ENCODE data around the gene GRIN3B.
A peak's percentile ranks its signal among the peaks of the same experiment; 100 is the strongest.

Gene GRIN3B

GRCh38 chr19:1040476-1041271 lies 40.5 kb downstream of the GRIN3B start:
- WGBS (ENCODE audit: insufficient coverage): 3% methylated on average over 25 of the region's 27 CpGs
- Histone ChIP-seq H3K4me1 (ENCODE audit: control extremely low read depth in 1 of 4, control insufficient read depth in 4 of 4, insufficient read depth in 4 of 4, low read length in 3 of 4) (peaks cover 6 to 46% (median 44%) of the 10 kb centered on the region in 4 experiments), H3K27me3 (replicated peaks in 2 of 5; ENCODE audit: control insufficient read depth in 4 of 5, insufficient read depth in 5 of 5, low read length in 4 of 5) (no peaks in the 10 kb centered on the region), H3K4me3 (ENCODE audit: control insufficient read depth in 1 of 7, extremely low read depth in 1 of 7, insufficient read depth in 4 of 7, low read depth in 2 of 7, low read length in 6 of 7) (peak overlapping the region; percentile 23 to 80 (median 74)), H3K27ac (ENCODE audit: insufficient read depth in 1 of 2, low read depth in 1 of 2, low read length in 2 of 2, poor library complexity in 1 of 2, severe bottlenecking in 2 of 2) (no peak overlapping the region), H3K36me3 (ENCODE audit: control insufficient read depth in 4 of 4, insufficient read depth in 4 of 4, low read length in 3 of 4) (peaks cover 0 to 27% (median 10%) of the 10 kb centered on the region in 4 experiments), H3K9me3 (ENCODE audit: control extremely low read depth in 1 of 5, control insufficient read depth in 4 of 5, insufficient read depth in 2 of 5, low read depth in 1 of 5, low read length in 4 of 5) (no peaks in the 10 kb centered on the region)
- DNase-seq: peak; percentile 88 to 93 (median 93)
- ChIA-PET POLR2A (interaction anchor here (0.8 to 1.6 kb wide), 2 partner anchors 14 to 24 kb away, joined by 3 to 4 read pairs; no protein-coding TSS in a partner anchor), CTCF (interaction anchor here (0.8 to 7.2 kb wide), 5 partner anchors 13 to 25 kb away, joined by 3 to 44 read pairs (median 4); partner anchors contain the start of genes ARHGAP45 and CNN2)

- no peak for DNase-seq
- H3K27me3 ChIP-seq (replicated peaks in 2 of 5; ENCODE audit: control insufficient read depth in 4 of 5, insufficient read depth in 5 of 5, low read length in 4 of 5): no peaks in the 10 kb centered on the region
- H3K36me3 ChIP-seq (ENCODE audit: control insufficient read depth in 4 of 4, insufficient read depth in 4 of 4, low read length in 3 of 4): peaks cover 0 to 27% (median 5%) of the 10 kb centered on the region in 4 experiments
- H3K4me3 ChIP-seq (ENCODE audit: control insufficient read depth in 1 of 7, extremely low read depth in 1 of 7, insufficient read depth in 4 of 7, low read depth in 2 of 7, low read length in 6 of 7): peak overlapping the region in 6 of 7 experiments; percentile 33 to 80 (median 76)
- ChIA-PET POLR2A (interaction anchor here (1.6 kb wide), 1 partner anchor 24 kb away, joined by 4 read pairs; no protein-coding TSS in a partner anchor), CTCF (interaction anchor here (0.8 to 7.2 kb wide), 4 partner anchors 13 to 23 kb away, joined by 3 to 44 read pairs (median 4); partner anchors contain the start of gene CNN2)
- H3K27ac ChIP-seq (ENCODE audit: insufficient read depth in 1 of 2, low read depth in 1 of 2, low read length in 2 of 2, poor library complexity in 1 of 2, severe bottlenecking in 2 of 2): no peak overlapping the region
- H3K9me3 ChIP-seq (ENCODE audit: control extremely low read depth in 1 of 5, control insufficient read depth in 4 of 5, insufficient read depth in 2 of 5, low read depth in 1 of 5, low read length in 4 of 5): no peaks in the 10 kb centered on the region
- H3K4me1 ChIP-seq (ENCODE audit: control extremely low read depth in 1 of 4, control insufficient read depth in 4 of 4, insufficient read depth in 4 of 4, low read length in 3 of 4): peaks cover 6 to 46% (median 44%) of the 10 kb centered on the region in 4 experiments
- WGBS (ENCODE audit: insufficient coverage): 52% methylated on average over 25 of the region's 26 CpGs
Measured at GRCh38 chr19:1041272-1041834, 41.1 kb downstream of the GRIN3B start.

GRCh38 chr19:1041835-1042685 lies 41.8 kb downstream of the GRIN3B start:
- CTCF ChIA-PET: interaction anchor here (1.0 to 7.2 kb wide), 2 partner anchors 14 to 15 kb away, joined by 3 to 44 read pairs; partner anchors contain the start of gene CNN2
- DNase-seq: no peak
- Histone ChIP-seq H3K36me3 (ENCODE audit: control insufficient read depth in 4 of 4, insufficient read depth in 4 of 4, low read length in 3 of 4) (peaks cover 0 to 30% (median 2%) of the 10 kb centered on the region in 4 experiments), H3K9me3 (ENCODE audit: control extremely low read depth in 1 of 5, control insufficient read depth in 4 of 5, insufficient read depth in 2 of 5, low read depth in 1 of 5, low read length in 4 of 5) (no peaks in the 10 kb centered on the region), H3K4me3 (ENCODE audit: control insufficient read depth in 1 of 7, extremely low read depth in 1 of 7, insufficient read depth in 4 of 7, low read depth in 2 of 7, low read length in 6 of 7) (no peak overlapping the region), H3K27me3 (replicated peaks in 2 of 5; ENCODE audit: control insufficient read depth in 4 of 5, insufficient read depth in 5 of 5, low read length in 4 of 5) (no peaks in the 10 kb centered on the region), H3K27ac (ENCODE audit: insufficient read depth in 1 of 2, low read depth in 1 of 2, low read length in 2 of 2, poor library complexity in 1 of 2, severe bottlenecking in 2 of 2) (no peak overlapping the region), H3K4me1 (ENCODE audit: control extremely low read depth in 1 of 4, control insufficient read depth in 4 of 4, insufficient read depth in 4 of 4, low read length in 3 of 4) (peaks cover 6 to 47% (median 43%) of the 10 kb centered on the region in 4 experiments)
- 94% methylated on average over 34 of the region's 43 CpGs for WGBS (ENCODE audit: insufficient coverage)
- POLR2A ChIA-PET: interaction anchor here (1.6 kb wide), 1 partner anchor 23 kb away, joined by 4 read pairs; no protein-coding TSS in a partner anchor

- peaks cover 6 to 44% (median 37%) of the 10 kb centered on the region in 4 experiments for H3K4me1 ChIP-seq (ENCODE audit: control extremely low read depth in 1 of 4, control insufficient read depth in 4 of 4, insufficient read depth in 4 of 4, low read length in 3 of 4)
- H3K27ac ChIP-seq (ENCODE audit: insufficient read depth in 1 of 2, low read depth in 1 of 2, low read length in 2 of 2, poor library complexity in 1 of 2, severe bottlenecking in 2 of 2): no peak overlapping the region
- ChIA-PET POLR2A (no interaction called here), CTCF (interaction anchor here (1.3 kb wide), 1 partner anchor 22 kb away, joined by 3 read pairs; no protein-coding TSS in a partner anchor)
- no peaks in the 10 kb centered on the region for H3K9me3 ChIP-seq (ENCODE audit: control extremely low read depth in 1 of 5, control insufficient read depth in 4 of 5, insufficient read depth in 2 of 5, low read depth in 1 of 5, low read length in 4 of 5)
- H3K36me3 ChIP-seq (ENCODE audit: control insufficient read depth in 4 of 4, insufficient read depth in 4 of 4, low read length in 3 of 4): peaks cover 0 to 30% (median 2%) of the 10 kb centered on the region in 4 experiments
- no peak for DNase-seq
- H3K27me3 ChIP-seq (replicated peaks in 2 of 5; ENCODE audit: control insufficient read depth in 4 of 5, insufficient read depth in 5 of 5, low read length in 4 of 5): no peaks in the 10 kb centered on the region
- H3K4me3 ChIP-seq (ENCODE audit: control insufficient read depth in 1 of 7, extremely low read depth in 1 of 7, insufficient read depth in 4 of 7, low read depth in 2 of 7, low read length in 6 of 7): no peak overlapping the region
- WGBS (ENCODE audit: insufficient coverage): 96% methylated on average over 15 of the region's 23 CpGs
Measured at GRCh38 chr19:1042689-1043511, 42.7 kb downstream of the GRIN3B start.

GRCh38 chr19:1045247-1045603 lies 45.0 kb downstream of the GRIN3B start:
- CTCF ChIA-PET: no interaction called here
- POLR2A ChIA-PET: no interaction called here
- Histone ChIP-seq H3K36me3 (ENCODE audit: control insufficient read depth in 4 of 4, insufficient read depth in 4 of 4, low read length in 3 of 4) (peaks cover 0 to 30% (median 2%) of the 10 kb centered on the region in 4 experiments), H3K27ac (ENCODE audit: insufficient read depth in 1 of 2, low read depth in 1 of 2, low read length in 2 of 2, poor library complexity in 1 of 2, severe bottlenecking in 2 of 2) (no peak overlapping the region), H3K4me3 (ENCODE audit: control insufficient read depth in 1 of 7, extremely low read depth in 1 of 7, insufficient read depth in 4 of 7, low read depth in 2 of 7, low read length in 6 of 7) (no peak overlapping the region), H3K4me1 (ENCODE audit: control extremely low read depth in 1 of 4, control insufficient read depth in 4 of 4, insufficient read depth in 4 of 4, low read length in 3 of 4) (peaks cover 6 to 23% (median 16%) of the 10 kb centered on the region in 4 experiments), H3K27me3 (replicated peaks in 2 of 5; ENCODE audit: control insufficient read depth in 4 of 5, insufficient read depth in 5 of 5, low read length in 4 of 5) (no peaks in the 10 kb centered on the region), H3K9me3 (ENCODE audit: control extremely low read depth in 1 of 5, control insufficient read depth in 4 of 5, insufficient read depth in 2 of 5, low read depth in 1 of 5, low read length in 4 of 5) (no peaks in the 10 kb centered on the region)
- WGBS (ENCODE audit: insufficient coverage): 93% methylated on average over 9 of the region's 10 CpGs
- DNase-seq: peak; percentile 69 to 88 (median 79)

- Histone ChIP-seq H3K27ac (ENCODE audit: insufficient read depth in 1 of 2, low read depth in 1 of 2, low read length in 2 of 2, poor library complexity in 1 of 2, severe bottlenecking in 2 of 2) (no peak overlapping the region), H3K4me3 (ENCODE audit: control insufficient read depth in 1 of 7, extremely low read depth in 1 of 7, insufficient read depth in 4 of 7, low read depth in 2 of 7, low read length in 6 of 7) (no peak overlapping the region), H3K9me3 (ENCODE audit: control extremely low read depth in 1 of 5, control insufficient read depth in 4 of 5, insufficient read depth in 2 of 5, low read depth in 1 of 5, low read length in 4 of 5) (no peaks in the 10 kb centered on the region), H3K4me1 (ENCODE audit: control extremely low read depth in 1 of 4, control insufficient read depth in 4 of 4, insufficient read depth in 4 of 4, low read length in 3 of 4) (peaks cover 0 to 14% (median 6%) of the 10 kb centered on the region in 4 experiments), H3K27me3 (replicated peaks in 2 of 5; ENCODE audit: control insufficient read depth in 4 of 5, insufficient read depth in 5 of 5, low read length in 4 of 5) (no peaks in the 10 kb centered on the region), H3K36me3 (ENCODE audit: control insufficient read depth in 4 of 4, insufficient read depth in 4 of 4, low read length in 3 of 4) (peaks cover 0 to 30% (median 2%) of the 10 kb centered on the region in 4 experiments)
- ChIA-PET POLR2A (no interaction called here), CTCF (no interaction called here)
- WGBS (ENCODE audit: insufficient coverage): 95% methylated on average over 27 of the region's 33 CpGs
- no peak for DNase-seq
Measured at GRCh38 chr19:1046117-1046626, 46.0 kb downstream of the GRIN3B start.
